ENCODE data around the gene DCLK1. TPM values are rescaled to one million over a fixed set of nuclear protein-coding genes. Genes with fewer than 3 reads are reported as not detected.

The DCLK1 gene
- total RNA-seq, 2 donors from 2014 or later, result 25.6 to 27.8 TPM

DNA sequence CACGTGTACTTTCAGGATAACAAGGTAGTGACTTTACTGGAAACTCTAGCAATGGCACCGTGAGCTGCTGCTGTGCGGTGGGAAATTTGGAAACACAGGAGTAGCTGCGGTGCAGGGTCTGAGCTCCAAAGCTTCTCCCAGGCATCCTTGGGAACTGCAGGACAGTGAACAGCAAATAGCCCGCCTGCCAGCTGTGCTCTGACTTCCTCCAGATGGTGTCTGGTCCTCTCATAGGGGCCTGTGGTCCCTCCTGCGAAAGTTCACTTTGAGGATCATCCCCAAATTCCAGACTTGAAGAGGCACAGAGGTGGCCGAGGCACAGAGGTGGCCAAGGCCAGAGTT lies 367.4 kb downstream of the DCLK1 start:
- TF ChIP-seq, protein P1, sequence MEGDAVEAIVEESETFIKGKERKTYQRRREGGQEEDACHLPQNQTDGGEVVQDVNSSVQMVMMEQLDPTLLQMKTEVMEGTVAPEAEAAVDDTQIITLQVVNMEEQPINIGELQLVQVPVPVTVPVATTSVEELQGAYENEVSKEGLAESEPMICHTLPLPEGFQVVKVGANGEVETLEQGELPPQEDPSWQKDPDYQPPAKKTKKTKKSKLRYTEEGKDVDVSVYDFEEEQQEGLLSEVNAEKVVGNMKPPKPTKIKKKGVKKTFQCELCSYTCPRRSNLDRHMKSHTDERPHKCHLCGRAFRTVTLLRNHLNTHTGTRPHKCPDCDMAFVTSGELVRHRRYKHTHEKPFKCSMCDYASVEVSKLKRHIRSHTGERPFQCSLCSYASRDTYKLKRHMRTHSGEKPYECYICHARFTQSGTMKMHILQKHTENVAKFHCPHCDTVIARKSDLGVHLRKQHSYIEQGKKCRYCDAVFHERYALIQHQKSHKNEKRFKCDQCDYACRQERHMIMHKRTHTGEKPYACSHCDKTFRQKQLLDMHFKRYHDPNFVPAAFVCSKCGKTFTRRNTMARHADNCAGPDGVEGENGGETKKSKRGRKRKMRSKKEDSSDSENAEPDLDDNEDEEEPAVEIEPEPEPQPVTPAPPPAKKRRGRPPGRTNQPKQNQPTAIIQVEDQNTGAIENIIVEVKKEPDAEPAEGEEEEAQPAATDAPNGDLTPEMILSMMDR (IDR thresholded peaks at IDR 0.05), result no peak
- H3K27me3 ChIP-seq (replicated peaks; ENCODE audit: insufficient read depth), result no peaks in the 10 kb centered on the region
- ATAC-seq (ENCODE audit: insufficient number of reproducible peaks, low FRiP score, low read depth) (no peak), DNase-seq (ENCODE audit: low spot score) (no peak)
- H3K36me3 ChIP-seq, result no peaks in the 10 kb centered on the region
- no peaks in the 10 kb centered on the region for H3K4me1 ChIP-seq (ENCODE audit: control insufficient read depth in 1 of 2, low read depth in 2 of 2)
- no peak overlapping the region for H3K27ac ChIP-seq
- no peaks in the 10 kb centered on the region for H3K9me3 ChIP-seq
- no peak overlapping the region for H3K4me3 ChIP-seq

DNA sequence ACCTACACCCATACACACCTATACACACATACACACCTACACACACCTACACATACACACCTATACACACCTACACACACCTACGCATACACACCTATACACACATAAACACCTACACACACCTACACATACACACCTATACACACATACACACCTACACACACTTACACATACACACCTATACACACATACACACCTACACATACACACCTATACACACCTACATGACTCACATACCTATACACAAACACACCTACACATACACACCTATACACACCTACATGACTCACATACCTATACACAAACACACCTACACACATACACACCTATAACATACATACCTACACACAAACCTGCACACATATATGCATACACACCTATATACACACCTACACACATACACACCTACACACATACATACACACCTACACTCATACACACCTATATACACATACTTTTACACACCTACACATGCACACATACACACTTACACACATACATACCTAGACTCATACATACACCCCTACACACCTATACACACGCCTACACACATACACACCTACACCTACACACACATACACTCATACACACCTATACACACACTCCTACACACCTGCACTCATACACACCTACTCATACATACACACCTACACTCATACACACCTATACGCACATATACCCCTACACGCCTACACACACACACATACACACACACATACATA lies 368.0 kb downstream of the DCLK1 start:
- Histone ChIP-seq H3K36me3 (no peaks in the 10 kb centered on the region), H3K9me3 (no peaks in the 10 kb centered on the region), H3K4me3 (no peak overlapping the region), H3K4me1 (ENCODE audit: control insufficient read depth in 1 of 2, low read depth in 2 of 2) (no peaks in the 10 kb centered on the region), H3K27me3 (replicated peaks; ENCODE audit: insufficient read depth) (no peaks in the 10 kb centered on the region), H3K27ac (no peak overlapping the region)
- TF ChIP-seq, protein P1 (IDR thresholded peaks at IDR 0.05), result no peak
- ATAC-seq (ENCODE audit: insufficient number of reproducible peaks, low FRiP score, low read depth) (no peak), DNase-seq (ENCODE audit: low spot score) (no peak)

DNA sequence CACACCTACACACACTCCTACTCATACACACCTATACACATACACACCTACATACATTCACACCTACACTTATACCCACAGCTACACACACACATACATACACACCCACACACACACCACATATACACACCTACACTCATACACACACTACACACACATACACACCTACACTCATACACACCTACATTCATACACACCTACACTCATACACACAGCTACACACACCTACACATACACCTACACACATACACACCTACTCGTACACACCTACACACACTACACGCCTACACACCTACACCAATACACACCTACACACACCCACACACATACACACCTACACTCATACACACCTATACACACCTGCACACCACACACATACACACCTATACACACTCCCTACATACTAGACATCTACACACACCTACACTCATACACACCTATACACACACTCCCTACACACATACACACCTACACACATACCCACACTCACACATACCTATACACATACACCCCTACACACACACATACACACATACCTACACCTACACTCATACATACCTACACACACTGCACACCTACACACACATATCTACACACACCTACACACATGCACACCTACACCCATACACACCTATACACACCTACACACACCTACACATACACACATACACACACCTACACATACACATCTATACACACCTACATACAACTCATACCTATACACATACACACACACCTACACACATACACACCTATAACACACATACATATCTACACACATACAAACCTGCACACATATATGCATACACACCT lies 369.5 kb downstream of the DCLK1 start:
- Histone ChIP-seq H3K9me3 (no peaks in the 10 kb centered on the region), H3K4me3 (no peak overlapping the region), H3K27me3 (replicated peaks; ENCODE audit: insufficient read depth) (no peaks in the 10 kb centered on the region), H3K27ac (no peak overlapping the region), H3K4me1 (ENCODE audit: control insufficient read depth in 1 of 2, low read depth in 2 of 2) (no peaks in the 10 kb centered on the region), H3K36me3 (no peaks in the 10 kb centered on the region)
- TF ChIP-seq, protein P1 (IDR thresholded peaks at IDR 0.05), result no peak
- DNase-seq (ENCODE audit: low spot score) (no peak), ATAC-seq (ENCODE audit: insufficient number of reproducible peaks, low FRiP score, low read depth) (no peak)

DNA sequence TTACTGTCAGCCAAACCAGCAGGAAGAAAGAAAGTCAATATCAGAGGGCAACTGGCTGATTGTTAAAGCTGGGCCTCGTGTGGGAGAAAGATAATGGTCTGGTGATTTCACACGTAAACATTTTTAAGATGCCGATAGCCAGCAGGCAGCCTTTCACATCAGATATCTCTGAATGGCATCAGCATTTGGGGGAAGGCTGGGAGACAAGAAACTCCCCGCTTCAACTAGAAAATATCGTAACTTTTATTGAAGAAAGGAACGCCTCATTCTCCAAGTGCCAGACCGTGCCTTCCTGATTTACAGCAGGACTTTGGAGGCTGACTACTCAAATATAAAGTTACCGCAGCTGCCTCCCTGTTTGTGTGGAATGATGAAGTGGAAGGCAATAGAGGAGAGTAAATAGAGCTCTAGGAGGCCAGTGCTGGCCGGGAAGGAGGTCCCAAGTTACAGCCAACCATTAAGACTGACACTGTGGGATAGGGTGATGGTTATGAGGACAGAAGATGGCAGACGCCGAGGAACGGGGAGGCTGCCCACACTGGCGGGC lies 370.4 kb downstream of the DCLK1 start:
- ATAC-seq (ENCODE audit: insufficient number of reproducible peaks, low FRiP score, low read depth) (no peak), DNase-seq (ENCODE audit: low spot score) (no peak)
- no peak overlapping the region for H3K27ac ChIP-seq
- no peaks in the 10 kb centered on the region for H3K9me3 ChIP-seq
- TF ChIP-seq, protein P1 (IDR thresholded peaks at IDR 0.05), result no peak
- no peaks in the 10 kb centered on the region for H3K27me3 ChIP-seq (replicated peaks; ENCODE audit: insufficient read depth)
- no peaks in the 10 kb centered on the region for H3K4me1 ChIP-seq (ENCODE audit: control insufficient read depth in 1 of 2, low read depth in 2 of 2)
- H3K4me3 ChIP-seq, result no peak overlapping the region
- H3K36me3 ChIP-seq, result no peaks in the 10 kb centered on the region

DNA sequence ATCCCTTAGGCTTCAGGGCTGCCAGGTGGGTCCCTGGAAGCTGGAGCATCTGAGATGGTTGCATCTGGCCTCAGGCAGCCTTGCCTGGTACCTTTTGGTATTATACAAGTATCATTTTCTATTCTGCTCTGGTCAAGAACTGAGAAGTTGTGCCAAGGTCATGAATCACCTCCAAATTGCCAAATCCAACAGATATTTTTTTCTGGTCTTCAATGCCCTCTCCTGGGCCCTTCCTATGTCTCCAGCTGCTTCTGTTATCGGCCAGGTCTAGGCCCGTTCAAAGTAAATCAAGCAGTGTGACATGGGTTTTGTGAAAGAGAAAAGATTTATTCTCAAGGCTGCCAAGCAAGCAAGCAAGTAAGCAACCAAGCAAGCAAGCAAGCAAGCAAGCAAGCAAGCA lies 383.6 kb downstream of the DCLK1 start:
- DNase-seq (ENCODE audit: low spot score) (no peak), ATAC-seq (ENCODE audit: insufficient number of reproducible peaks, low FRiP score, low read depth) (no peak)
- no peak overlapping the region for H3K27ac ChIP-seq
- TF ChIP-seq, protein P1 (IDR thresholded peaks at IDR 0.05), result no peak
- no peaks in the 10 kb centered on the region for H3K4me1 ChIP-seq (ENCODE audit: control insufficient read depth in 1 of 2, low read depth in 2 of 2)
- no peak overlapping the region for H3K4me3 ChIP-seq
- H3K9me3 ChIP-seq, result no peaks in the 10 kb centered on the region
- no peaks in the 10 kb centered on the region for H3K27me3 ChIP-seq (replicated peaks; ENCODE audit: insufficient read depth)
- H3K36me3 ChIP-seq, result no peaks in the 10 kb centered on the region
